NOMO-1 treated with DMSO at 0.1 percent for 48 hours (cell line): ENCODE results near the gene TMEM161B.
"Not testable (repeated sequence)": the region's sequence is repeated elsewhere in the genome, so short reads cannot be mapped to it uniquely, and the experiment has no call there.

Source experiments
- DNase-seq: peaks from one replicate; lab custom pipeline; 2025; ENCODE audit not compliant: unreplicated experiment; lab: John Stamatoyannopoulos, UW

Gene TMEM161B

DNA sequence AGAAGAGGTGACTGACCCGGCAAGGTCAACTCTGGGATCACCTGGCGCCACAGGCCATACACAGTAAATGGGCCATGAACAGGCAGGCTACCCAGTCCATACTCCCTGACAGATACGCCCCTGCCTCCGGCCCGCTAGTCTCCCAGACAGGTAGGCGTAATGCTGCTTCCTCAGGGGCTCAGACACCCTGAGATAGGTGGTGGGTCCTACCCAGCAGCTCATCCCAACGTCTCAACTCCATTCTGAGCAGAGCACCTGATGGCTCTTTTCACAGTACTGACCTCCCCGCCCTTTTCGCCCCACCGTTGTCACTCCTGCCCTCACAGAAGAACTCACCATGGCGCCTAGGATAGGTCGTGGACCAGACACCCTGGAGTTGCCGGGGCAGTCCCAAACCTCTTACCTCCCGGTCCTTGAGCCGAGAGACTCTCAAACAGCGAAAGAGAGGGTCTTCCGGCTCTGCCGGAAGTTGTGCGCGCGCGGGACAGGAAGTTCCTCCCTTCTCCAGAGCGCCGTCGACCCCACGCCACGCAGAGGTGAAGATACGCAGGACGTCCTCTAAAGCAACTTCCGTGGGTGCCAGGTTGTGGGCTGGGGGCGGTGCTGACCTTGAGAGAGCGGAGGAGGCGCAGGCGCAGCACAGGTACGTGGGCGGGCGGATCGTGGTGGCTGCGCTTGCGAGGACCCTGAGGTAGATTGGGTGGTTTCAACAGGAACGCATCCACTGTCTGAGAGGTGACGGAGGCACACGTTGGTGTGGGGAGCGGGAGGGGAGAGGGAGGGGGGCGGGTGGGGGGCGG, at the start of gene TMEM161B:
TSS of gene TMEM161B (minus strand) at position 461 of the 800 bp plus-strand sequence. CDS start at position 339, 122 bp downstream.
- DNase-seq, result peak; percentile 91

DNA sequence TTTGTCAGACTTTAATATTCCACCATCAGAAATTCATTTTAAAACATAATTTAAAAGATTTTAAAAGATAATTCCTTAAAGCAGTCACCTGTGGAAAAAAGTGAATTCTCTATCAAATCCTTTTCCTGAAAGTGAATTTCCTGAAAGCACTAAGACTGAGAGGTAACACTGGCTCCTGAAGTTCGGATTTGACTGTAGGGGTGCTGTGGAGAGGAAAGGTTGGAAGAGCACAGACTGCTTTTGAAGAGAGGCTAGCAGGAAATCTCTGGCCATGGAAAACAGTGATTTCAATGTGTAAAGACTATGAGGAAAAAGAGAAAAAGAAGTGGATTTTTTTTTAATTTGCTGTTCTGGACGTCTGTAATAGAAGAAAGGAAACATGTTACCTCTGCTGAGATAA, 35.7 kb upstream of the TMEM161B start:
- DNase-seq, result no peak

DNA sequence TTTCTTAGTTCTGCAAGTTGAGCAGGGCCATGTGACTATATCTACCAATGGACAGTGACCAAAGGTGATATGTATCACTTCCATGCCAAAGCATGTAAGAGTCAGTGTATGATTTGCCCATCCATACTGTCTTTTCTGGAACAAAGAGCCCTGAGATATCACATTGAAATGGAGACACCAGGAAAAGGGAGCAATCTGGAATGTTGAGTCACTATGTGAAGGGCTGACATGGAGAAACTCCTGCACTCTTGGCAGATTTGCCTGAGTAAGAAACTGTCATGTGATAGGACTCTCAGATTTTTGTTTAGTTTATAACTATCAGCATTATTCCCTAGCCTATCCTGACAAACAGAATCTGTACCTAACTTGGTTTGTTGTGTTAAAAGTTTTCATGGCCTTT, 29.8 kb upstream of the TMEM161B start:
- DNase-seq, result no peak

DNA sequence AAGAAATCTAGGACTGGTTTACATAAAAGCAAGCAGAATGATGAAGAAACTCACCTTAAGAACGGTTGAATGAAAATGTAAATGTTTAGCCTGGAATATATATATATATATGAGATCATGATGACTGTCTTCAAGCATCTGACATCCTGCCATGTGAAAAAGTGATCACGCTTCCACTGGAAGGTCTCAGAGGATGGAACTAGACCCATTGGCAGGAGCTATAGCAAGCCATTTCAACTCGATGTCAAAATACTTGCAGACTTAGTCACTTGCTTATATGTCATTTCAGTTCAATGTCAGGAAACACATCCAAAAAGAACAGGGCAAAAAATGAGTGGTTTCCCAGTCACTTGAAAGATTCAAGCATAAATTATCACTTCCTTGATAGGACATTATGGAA, 22.2 kb upstream of the TMEM161B start:
- no peak for DNase-seq

DNA sequence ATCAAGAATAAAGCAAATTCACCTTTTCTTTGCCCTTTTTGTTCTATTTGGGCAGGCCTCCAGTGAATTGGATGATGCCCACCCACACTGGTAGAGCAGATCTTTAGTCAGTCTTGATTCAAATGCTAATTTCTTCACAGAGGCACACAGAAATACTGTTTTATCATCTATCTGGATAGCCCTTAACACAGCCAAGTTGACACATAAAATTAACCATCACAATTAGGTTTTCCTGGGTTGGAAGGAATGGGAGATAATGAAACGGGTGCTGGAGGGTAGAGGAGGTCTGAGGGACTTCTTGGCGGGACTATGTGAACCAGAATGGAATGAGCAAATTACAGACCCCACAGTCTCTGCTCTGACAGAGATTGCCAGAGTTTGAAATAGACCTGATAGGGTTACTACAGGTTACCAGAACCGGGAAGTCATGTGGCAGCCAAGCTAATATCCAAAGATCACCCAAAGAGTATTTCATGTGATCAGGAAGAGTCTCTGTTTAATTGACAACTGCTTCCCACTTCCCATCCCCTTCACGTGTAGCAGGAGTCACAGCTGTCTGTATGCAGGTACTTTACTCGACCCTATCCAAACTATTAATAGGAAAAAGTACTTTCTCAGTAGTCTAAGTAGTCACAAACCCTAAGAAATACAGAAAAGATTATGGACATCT, 20.0 kb upstream of the TMEM161B start:
- no peak for DNase-seq

DNA sequence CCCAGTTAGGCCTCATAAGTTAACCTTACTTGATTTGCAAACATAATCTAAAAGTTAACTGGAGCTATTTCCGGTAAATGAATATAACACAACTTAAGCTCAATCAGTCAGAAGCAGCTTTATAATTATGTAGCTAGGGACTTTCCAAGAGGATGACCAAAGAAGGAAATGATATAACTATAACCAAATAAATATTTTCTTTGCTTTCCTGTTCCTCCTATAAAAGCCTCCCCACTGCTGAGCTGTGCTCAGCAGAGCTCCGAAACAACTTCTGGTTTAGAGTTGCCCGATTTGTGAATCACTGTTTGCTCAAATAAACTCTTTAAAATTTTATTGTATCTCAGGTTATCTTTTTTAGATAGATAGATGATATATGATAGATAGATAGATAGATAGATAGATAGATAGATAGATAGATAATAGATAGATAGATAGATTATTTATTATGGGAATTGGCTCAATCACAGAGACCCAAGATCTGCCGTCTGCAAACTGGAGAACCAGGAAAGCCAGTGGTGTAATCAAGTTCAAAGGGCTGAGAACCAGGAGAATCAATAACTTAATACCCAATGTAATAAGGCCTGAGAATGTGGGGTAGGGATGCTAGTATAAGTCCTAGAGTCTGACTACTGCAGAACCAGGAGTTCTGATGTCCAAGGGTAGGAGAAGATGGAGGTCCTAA, 19.3 kb upstream of the TMEM161B start:
- no peak for DNase-seq

DNA sequence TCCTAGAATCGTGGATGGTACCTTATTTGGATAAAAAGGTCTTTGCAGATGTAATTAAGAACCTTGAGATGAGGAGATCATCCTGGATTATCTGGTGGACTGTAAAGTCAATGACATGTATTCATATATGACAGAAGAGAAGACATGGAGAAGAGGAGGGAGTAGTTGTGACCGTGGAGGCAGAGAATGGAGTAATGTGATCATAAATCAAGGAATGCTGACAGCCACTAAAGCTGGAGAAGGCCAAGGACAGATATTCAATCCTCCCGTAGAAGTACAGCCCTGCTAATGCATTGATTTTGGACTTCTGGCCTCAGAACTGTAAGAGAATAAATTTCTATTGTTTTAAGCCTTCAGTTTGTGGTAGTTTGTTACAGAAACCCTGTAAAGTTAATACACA, 18.7 kb upstream of the TMEM161B start:
- no peak for DNase-seq

DNA sequence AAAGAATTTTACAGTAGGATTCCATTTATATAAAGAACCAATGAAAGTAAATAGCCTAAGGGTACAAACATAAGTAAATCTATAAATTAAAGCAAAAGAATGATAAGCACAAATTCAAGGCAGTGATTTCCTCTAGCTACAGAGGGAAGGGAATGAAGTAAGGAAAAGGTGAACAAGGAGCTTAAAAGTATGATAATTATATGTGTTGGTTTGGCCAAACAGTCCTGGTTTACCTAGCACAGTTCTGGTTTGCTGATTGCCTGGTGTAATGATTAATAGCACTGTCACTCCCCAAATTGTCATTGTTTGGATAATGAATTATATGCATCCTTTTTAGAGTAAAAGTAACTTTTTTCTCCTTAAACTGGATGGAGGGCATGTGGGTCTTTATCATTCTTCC, 15.0 kb upstream of the TMEM161B start:
- DNase-seq, result no peak

DNA sequence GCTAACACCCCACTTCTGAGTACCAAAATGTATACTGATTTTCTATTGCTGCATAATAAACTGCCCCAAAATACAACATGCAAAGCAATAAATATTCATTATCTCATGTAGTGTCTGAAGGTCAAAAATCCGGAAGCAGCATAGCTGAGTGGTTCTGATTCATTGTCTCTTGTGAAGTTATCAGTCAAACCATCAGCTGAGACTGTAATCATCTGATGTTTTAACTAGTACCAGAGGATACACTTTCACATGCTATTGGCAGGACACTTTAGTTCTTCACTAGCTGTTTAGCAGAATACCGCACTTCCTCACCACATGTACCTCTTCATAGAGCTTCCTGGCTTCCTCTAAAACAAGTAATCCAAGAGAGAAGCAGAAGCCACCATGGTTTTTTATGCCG, 12.7 kb upstream of the TMEM161B start:
- DNase-seq, result no peak

DNA sequence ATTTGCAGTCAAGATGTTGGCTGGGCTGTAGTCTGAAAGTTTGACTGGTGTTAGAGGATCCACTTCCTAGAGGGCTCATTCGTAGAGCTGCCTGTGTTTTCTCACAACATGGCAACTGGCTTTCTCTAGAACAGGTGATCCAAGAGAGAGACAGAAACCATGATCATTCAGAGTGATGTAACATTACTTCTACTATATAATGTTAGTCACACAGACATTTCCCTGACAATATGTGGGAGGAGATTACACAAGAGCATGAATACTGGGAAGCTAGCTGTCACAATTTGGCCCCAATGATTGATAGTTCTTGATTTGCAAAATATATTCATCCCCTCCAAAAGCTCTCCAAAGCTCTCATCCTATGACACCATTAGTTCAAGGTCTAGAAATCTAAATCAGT, 10.9 kb upstream of the TMEM161B start:
- DNase-seq, result no peak

DNA sequence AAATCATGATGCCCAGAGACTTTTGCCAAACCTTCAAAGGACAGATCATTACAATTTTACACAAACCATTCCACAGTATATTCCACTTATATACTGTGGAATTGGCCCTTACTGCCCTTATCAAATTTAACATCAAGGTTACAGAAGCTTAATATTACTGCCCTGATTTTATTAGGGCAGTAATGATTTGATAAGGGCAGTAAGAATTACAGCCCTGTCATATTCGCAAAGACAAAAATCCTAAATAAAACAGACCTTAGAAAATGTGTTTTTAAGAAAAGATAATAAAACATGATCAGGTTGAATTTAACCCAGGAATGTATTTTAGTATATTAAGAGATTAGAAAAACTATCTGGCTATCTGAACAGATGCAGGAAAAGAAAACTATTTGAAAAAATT, 7.7 kb upstream of the TMEM161B start:
- no peak for DNase-seq

DNA sequence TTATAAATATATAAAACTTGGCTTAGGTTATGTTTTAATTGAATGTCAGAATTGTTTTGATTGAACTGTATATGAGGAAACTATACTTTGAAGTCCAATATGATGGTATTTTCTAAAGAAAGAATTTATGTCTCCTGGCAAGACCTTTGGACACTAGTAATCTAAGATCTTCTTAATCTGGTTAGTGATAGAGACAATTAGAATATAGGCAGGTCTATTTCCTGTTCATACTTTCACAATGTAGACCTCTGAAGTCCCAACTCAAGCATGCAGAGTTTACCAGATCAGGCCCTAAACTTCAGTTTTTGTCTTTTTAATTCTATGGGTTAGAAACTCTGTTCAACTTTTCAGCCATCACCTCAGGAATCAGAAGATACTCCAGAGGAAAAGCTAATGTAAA, 6.9 kb upstream of the TMEM161B start:
- no peak for DNase-seq

DNA sequence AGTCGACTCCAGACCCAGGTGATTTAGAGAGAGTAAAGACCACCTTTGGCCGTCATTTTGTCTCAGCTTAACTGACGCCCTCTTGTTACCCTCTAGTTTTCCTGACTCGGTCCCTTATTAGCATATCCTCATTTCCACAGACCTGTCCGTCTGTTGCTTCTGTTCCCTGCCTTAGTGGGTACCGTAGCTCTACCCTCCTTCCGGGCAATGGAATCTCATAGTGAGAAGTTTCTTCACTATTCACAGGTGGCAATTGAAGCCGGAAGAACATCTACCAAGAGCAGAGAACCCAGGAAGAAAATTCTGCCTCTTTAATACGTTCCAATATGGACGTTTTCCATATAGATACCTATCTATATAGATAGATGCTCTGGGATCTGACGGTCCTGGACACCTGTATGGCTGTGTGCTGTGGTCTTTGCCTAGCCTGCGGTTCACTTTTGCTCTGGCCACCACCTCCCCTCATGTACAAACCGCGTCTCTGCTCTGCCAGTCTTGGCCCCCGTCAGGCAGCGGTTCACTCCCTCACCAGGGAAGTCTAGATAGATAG, 652 bp upstream of the TMEM161B start:
- peak; percentile 39 for DNase-seq

DNA sequence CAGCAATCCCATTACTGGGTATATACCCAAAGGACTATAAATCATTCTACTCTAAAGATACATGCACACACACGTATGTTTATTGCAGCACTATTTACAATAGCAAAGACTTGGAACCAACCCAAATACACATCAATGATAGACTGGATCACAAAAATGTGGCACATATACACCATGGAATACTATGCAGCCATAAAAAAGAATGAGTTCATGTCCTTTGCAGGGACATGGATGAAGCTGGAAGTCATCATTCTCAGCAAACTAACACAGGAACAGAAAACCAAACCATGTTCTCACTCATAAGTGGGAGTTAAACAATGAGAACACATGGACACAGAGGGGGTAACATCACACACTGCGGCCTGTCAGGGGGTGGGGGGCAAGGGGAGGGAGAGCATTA, 4.1 kb downstream of the TMEM161B start:
- not testable (repeated sequence) for DNase-seq

DNA sequence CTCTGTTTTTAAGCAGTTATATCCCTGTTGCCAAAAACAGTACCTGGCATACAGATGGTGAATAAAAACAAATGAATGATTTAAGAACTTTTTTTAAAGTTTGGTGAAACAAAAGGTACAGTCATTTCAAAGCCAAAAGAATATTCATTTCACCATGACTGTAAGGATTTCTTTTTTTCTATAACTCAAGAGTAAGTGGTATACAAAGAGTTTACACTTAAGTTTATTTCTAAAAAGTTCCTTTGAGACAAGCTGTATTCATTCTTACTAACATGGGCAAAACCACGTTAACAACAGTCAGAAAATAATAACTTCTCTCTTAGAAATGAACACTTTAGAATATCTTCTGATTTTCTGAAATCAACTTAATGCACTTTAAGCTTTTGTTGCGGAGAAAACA, 5.3 kb downstream of the TMEM161B start:
- DNase-seq, result no peak

DNA sequence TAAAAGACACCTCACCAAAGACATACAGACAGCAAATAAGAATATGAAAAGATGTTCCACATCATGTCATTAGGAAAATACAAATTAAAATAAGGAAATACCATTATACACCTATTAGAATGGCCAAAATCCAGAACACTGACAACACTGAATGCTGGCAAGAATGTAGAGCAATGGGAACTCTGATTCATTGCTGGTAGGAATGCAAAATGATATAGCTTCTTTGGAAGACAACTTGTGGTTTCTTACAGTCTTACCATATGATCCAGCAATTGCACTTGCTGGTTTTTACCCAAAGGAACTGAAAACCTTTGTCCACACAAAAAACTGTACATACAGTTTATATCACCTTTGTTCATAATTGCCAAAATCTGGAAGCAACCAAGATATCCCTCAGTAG, 6.5 kb downstream of the TMEM161B start:
- DNase-seq, result no peak

DNA sequence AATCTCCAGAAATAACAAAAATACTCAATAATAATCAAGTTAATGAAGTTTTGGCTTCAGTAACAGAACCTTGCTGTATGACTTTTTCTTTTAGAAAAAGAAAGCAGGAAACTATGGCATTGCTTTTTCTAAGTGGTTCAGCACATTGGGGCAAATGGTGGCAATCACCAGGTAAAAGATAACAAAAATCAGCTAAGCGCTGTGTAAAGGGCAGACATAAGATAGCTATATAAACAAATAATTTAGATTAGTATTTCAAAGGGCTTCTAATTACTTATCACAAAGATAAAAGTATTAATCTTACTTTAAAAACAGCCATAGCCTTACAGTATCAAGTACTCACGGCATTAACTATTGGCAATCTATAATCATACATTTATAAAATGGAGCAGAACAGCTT, 10.0 kb downstream of the TMEM161B start:
- DNase-seq, result no peak

DNA sequence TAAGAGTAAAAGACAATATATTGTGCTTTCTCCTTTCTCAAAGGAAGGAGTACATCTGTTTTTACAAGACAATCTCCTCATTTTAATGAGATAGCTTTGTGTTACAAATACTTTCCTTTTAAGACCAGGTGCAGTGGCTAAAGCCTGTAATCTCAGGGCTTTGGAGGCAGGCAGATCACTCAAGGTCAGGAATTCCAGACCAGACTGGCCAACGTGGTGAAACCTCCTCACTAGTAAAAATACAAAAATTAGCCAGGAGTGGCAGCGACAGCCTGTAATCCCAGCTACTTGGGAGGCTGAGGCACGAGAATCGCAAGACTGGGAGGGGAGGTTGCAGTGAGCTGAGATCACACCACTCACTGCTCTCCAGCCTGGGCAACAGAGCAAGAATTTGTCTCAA, 11.8 kb downstream of the TMEM161B start:
- no peak for DNase-seq

DNA sequence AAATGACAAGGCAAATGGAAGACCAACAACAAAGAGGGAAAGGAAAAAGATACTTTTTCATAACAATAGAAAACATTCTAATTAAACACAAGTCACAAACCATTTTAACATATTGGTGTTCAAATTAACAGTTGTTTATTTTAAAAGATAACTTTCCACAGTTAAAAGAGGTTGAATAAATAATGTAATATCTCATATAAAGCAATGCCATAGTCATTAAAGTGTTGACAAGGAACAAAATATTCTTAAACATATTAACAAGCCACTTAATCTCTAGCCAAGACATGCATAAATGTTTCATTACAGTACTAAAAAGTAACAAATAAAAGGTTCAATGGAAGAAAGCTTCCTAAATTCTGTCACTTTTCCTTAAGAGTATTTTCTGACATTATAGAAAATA, 12.6 kb downstream of the TMEM161B start:
- no peak for DNase-seq

DNA sequence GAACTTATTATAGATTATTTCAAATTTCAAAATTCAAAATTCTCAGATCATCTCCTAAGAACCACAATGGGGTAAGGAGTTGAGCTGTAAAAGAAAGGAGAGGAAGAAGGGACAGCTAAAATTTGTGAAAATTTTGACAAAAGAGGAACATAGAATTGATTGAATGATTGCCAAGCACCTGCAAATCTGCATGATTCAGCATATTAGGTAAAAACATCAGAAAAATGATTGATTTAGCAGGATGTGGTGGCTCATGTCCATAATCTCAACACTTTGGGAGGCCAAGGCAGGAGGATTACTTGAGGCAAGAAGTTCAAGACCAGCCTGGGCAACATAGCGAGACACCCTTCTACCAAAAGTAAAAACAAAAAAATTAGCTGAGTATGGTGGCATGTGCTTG, 14.3 kb downstream of the TMEM161B start:
- DNase-seq, result no peak

DNA sequence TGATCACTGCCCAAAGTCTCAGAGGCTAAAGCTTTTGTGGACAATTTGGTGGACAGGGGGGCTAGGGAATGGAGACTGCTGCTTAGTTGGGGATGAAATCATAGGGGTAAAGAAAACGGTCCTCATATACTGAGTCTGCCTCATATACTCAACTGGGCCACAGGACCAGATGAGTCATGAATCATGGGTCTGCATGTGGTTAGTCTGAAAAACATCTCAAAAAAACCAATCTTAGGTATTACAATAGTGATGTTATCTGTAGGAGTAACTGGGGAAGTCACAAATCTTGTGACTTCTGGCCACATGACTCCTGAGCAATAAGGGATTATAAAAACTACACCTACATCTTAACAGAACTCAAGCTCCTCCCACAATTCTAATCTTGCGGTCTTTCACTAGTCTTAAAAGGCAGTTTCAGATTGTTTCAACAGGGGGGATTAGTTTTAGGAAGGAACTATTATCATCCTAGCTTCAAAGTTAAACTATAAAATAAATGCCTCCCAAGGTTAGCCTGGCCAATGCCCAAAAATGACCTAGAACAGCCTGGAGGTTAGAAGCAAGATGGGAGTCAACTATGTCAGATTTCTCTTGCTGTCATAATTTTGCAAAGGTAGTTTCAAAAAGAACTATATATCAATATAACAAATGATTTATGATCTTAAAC, 17.5 kb downstream of the TMEM161B start:
- DNase-seq, result no peak
